T-cell (primary cell): ENCODE results near the gene ANKK1. TPM values are rescaled to one million over a fixed set of nuclear protein-coding genes. Genes with fewer than 3 reads are reported as not detected.

Source experiments
- ATAC-seq, 4 experiments: fragments of 200-7000 bp in 3 of 4; fragments of 150-1000 bp in 1 of 4; cut with Tn5 transposase; replicated peaks in 1 of 4; 1 replicate in 3 of 4; 2 replicates in 1 of 4; pipeline ENCODE4 v1.10.0; 2021; ENCODE audit warnings: moderate library complexity in 3 of 4, mild to moderate bottlenecking in 2 of 4, moderate number of reproducible peaks in 1 of 4
- CTCF ChIA-PET, 2 donors: fragments of 300-600 bp; sonication (Branson Sonifier 250); formaldehyde crosslinking; loops; one replicate each; lab custom pipeline; 2022; ENCODE audit warnings: antibody characterized with exemption in 2 of 2; lab: Charles Lee
- POLR2A ChIA-PET, 2 donors: fragments of 300-600 bp; sonication (Branson Sonifier 250); formaldehyde crosslinking; loops; one replicate each; lab custom pipeline; 2022; ENCODE audit warnings: antibody characterized with exemption in 2 of 2; lab: Charles Lee
- DNase-seq, 35 experiments: peaks; one replicate each; pipeline versions ENCODE4 v3.0.0 to v3.0.0-alpha.2; 2013 to 2023
- H3K27ac ChIP-seq: one replicate; pipeline ENCODE4 v1.5.1; 2013; ENCODE audit warnings: low read length
- H3K27me3 ChIP-seq, 2 experiments: replicated peaks in 1 of 2; 1 replicate in 1 of 2; 2 replicates in 1 of 2; pipeline versions ENCODE4 v1.6.1 to v1.7.0; 2013; ENCODE audit warnings: low read length in 1 of 2, mixed read lengths in 1 of 2; ENCODE audit not compliant: control insufficient read depth in 2 of 2, insufficient read depth in 2 of 2; ENCODE audit errors: extremely low read depth in 1 of 2
- H3K36me3 ChIP-seq, 2 donors: 1 replicate in 1 of 2; 2 replicates in 1 of 2; pipeline versions ENCODE4 v1.6.1 to v1.7.0; 2013; ENCODE audit warnings: low read length in 1 of 2; ENCODE audit not compliant: control insufficient read depth in 2 of 2, insufficient read depth in 1 of 2; ENCODE audit errors: extremely low read depth in 1 of 2
- H3K4me1 ChIP-seq, 2 experiments: 1 replicate in 1 of 2; 2 replicates in 1 of 2; pipeline versions ENCODE4 v1.6.1 to v1.7.0; 2013; ENCODE audit warnings: low read length in 2 of 2, mixed read lengths in 1 of 2; ENCODE audit not compliant: insufficient read depth in 2 of 2, control insufficient read depth in 1 of 2; ENCODE audit errors: extremely low read depth in 1 of 2
- H3K4me3 ChIP-seq, 2 donors: 1 replicate in 1 of 2; 2 replicates in 1 of 2; pipeline versions ENCODE4 v1.5.1 to v1.7.0; 2013; ENCODE audit warnings: mild to moderate bottlenecking in 2 of 2, low read length in 1 of 2, moderate library complexity in 1 of 2; ENCODE audit not compliant: control insufficient read depth in 1 of 2; ENCODE audit errors: extremely low read depth in 1 of 2
- H3K9me3 ChIP-seq: 2 replicates; pipeline ENCODE4 v1.7.0; 2013
- H3K27ac Mint-ChIP-seq, 2 donors: one replicate each; pipeline ENCODE4 v1.8.0; 2020 to 2021; ENCODE audit warnings: mild to moderate bottlenecking in 2 of 2, mixed read lengths in 2 of 2
- H3K27me3 Mint-ChIP-seq, 2 donors: one replicate each; pipeline ENCODE4 v1.8.0; 2021 to 2022; ENCODE audit warnings: mixed read lengths in 2 of 2
- H3K36me3 Mint-ChIP-seq: one replicate; pipeline ENCODE4 v1.8.0; 2021; ENCODE audit warnings: mixed read lengths
- H3K4me1 Mint-ChIP-seq, 3 donors: one replicate each; pipeline ENCODE4 v1.8.0; 2020 to 2022; ENCODE audit warnings: mixed read lengths in 3 of 3, mild to moderate bottlenecking in 1 of 3
- H3K4me3 Mint-ChIP-seq, 3 donors: one replicate each; pipeline ENCODE4 v1.8.0; 2020 to 2022; ENCODE audit warnings: mild to moderate bottlenecking in 3 of 3, mixed read lengths in 3 of 3, moderate library complexity in 3 of 3
- H3K9me3 Mint-ChIP-seq, 3 donors: one replicate each; pipeline ENCODE4 v1.8.0; 2020 to 2022; ENCODE audit warnings: mixed read lengths in 3 of 3
- WGBS: methylation state at CpG from one replicate; pipeline ENCODE4 v1.1.5; 2013; ENCODE audit warnings: missing lambda C conversion rate; ENCODE audit not compliant: insufficient coverage; 5-methylcytosine and 5-hydroxymethylcytosine counted together
- total RNA-seq, 35 experiments: library from RNA in 6 of 35; stranded (reverse) in 6 of 35; fragments of 120-200 nt in 1 of 35; gene quantifications; one replicate each; pipeline versions ENCODE4 v1.2.1 to v1.2.4 and lab custom pipeline; 2013 to 2026

Gene ANKK1, protein sequence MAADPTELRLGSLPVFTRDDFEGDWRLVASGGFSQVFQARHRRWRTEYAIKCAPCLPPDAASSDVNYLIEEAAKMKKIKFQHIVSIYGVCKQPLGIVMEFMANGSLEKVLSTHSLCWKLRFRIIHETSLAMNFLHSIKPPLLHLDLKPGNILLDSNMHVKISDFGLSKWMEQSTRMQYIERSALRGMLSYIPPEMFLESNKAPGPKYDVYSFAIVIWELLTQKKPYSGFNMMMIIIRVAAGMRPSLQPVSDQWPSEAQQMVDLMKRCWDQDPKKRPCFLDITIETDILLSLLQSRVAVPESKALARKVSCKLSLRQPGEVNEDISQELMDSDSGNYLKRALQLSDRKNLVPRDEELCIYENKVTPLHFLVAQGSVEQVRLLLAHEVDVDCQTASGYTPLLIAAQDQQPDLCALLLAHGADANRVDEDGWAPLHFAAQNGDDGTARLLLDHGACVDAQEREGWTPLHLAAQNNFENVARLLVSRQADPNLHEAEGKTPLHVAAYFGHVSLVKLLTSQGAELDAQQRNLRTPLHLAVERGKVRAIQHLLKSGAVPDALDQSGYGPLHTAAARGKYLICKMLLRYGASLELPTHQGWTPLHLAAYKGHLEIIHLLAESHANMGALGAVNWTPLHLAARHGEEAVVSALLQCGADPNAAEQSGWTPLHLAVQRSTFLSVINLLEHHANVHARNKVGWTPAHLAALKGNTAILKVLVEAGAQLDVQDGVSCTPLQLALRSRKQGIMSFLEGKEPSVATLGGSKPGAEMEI
- 1 to 10 TPM; 1.2 to 4.6 (median 3.3) TPM for total RNA-seq
- total RNA-seq (2013): 0.72 TPM
- 0.08 to 6.7 (median 2.2) reads per million in 29 experiments for total RNA-seq (lab: John Stamatoyannopoulos, UW)

DNA sequence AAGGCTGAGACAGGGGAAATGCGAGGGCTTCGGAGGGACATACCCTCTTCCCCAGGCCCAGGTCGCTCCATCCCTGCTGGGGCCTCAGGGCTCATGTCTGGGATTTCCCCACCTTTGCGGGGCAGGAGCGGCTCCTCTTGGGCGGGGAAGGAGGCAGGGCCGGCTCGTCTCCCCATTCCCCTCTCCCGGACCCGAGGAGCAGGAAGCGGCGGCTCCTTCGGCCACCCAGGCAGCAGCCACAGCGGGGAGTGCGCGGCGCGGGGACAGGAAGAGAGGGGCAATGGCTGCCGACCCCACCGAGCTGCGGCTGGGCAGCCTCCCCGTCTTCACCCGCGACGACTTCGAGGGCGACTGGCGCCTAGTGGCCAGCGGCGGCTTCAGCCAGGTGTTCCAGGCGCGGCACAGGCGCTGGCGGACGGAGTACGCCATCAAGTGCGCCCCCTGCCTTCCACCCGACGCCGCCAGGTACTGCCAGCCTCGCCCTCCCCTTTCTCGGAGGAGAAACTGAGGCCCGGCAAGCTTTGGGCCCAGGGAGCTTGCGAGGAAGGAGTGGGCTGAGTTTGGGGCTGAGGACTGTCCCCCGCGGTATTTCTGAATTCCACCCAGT lies at the start of gene ANKK1:
ANKK1 (plus strand) TSS at position 175 of the 607 bp plus-strand sequence; CDS start at position 281, 106 bp downstream.
- peaks cover 22% of the 10 kb centered on the region for H3K36me3 Mint-ChIP-seq
- Histone ChIP-seq H3K9me3 (no peaks in the 10 kb centered on the region), H3K4me1 (peaks cover 0 to 9% of the 10 kb centered on the region in 2 experiments), H3K36me3 (no peaks in the 10 kb centered on the region), H3K4me3 (no peak within 1 kb of the TSS), H3K27me3 (peaks cover 4 to 32% of the 10 kb centered on the region in 2 experiments), H3K27ac (no peak within 1 kb of the TSS)
- H3K4me1 Mint-ChIP-seq: no peaks in the 10 kb centered on the region
- H3K27ac Mint-ChIP-seq: no peak within 1 kb of the TSS
- DNase-seq (no peak), ATAC-seq (no peak)
- peaks cover 3 to 5% of the 10 kb centered on the region in 2 donors for H3K27me3 Mint-ChIP-seq
- POLR2A ChIA-PET: no interaction called here
- no peak within 1 kb of the TSS for H3K4me3 Mint-ChIP-seq
- CTCF ChIA-PET: no interaction called here
- 16% methylated on average over 41 of the region's 46 CpGs for WGBS
- H3K9me3 Mint-ChIP-seq: peaks cover 0 to 4% (median 0%) of the 10 kb centered on the region in 3 donors

DNA sequence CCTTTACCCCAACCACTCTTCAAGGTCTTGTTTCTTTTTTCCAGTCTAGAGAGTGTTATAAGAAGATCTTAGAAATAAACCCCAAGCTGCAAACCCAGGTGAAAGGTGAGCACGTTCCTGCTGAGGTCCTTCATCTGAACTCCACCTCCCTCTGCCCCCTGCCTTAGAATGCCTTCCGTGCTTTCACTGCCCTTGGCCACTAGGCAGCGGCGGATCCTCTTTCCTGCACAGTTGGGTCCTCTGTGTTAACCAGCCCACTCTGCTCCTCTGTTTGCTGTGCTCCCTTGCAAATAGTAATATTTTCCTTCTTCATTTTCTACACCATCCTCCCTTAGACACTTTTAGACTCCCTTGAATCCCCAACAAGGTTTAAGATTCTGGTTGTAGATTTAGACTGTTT lies 48.8 kb upstream of the ANKK1 start:
- Histone ChIP-seq H3K27me3 (no peaks in the 10 kb centered on the region), H3K9me3 (no peaks in the 10 kb centered on the region), H3K4me3 (no peak overlapping the region), H3K27ac (no peak overlapping the region), H3K4me1 (no peaks in the 10 kb centered on the region), H3K36me3 (peaks cover 0 to 72% of the 10 kb centered on the region in 2 donors)
- H3K4me3 Mint-ChIP-seq: no peak overlapping the region
- H3K27me3 Mint-ChIP-seq: no peaks in the 10 kb centered on the region
- 93% methylated on average over 2 of the region's 4 CpGs for WGBS
- H3K27ac Mint-ChIP-seq: no peak overlapping the region
- no peak for DNase-seq
- POLR2A ChIA-PET: no interaction called here
- H3K9me3 Mint-ChIP-seq: no peaks in the 10 kb centered on the region
- peaks cover 87% of the 10 kb centered on the region for H3K36me3 Mint-ChIP-seq
- CTCF ChIA-PET: no interaction called here
- no peak for ATAC-seq
- no peaks in the 10 kb centered on the region for H3K4me1 Mint-ChIP-seq

DNA sequence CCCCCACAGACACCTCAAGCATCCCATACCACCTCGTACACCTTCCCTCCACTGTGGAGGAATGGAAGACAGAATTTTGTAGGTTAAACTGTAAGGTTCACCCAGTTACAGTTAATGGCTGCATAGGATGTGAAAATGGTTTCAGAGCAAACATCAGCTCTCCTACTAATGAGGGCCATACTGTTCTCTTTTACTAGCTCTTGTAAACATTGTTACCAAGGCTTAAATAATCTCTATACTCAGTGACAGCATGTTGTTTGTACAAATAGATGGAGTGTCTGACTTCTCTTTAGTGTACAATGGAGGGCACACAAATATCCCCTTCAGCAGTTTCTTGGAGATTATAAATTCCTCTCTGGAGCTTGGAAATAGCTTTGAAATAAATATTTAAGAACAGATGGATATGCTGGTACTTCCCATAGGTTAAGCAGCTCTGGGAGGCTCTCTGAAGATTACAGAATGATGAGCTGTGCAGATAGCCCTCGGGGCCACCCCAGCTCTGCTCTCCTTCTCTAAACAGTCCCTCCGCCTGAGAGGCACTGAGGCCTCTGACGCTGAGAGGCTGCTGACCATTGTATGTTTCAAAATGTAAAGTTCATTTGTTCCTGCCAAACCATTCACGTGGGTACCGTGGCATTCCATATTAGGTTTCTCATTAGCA lies 47.5 kb upstream of the ANKK1 start:
- Histone ChIP-seq H3K9me3 (no peaks in the 10 kb centered on the region), H3K36me3 (peaks cover 0 to 72% of the 10 kb centered on the region in 2 donors), H3K27me3 (no peaks in the 10 kb centered on the region), H3K4me1 (no peaks in the 10 kb centered on the region), H3K27ac (no peak overlapping the region), H3K4me3 (no peak overlapping the region)
- CTCF ChIA-PET: interaction anchor here in 1 of 2 donors (0.5 kb wide), 1 partner anchor 1229 kb away, joined by 3 read pairs; no protein-coding TSS in a partner anchor
- H3K9me3 Mint-ChIP-seq: no peaks in the 10 kb centered on the region
- DNase-seq: no peak
- H3K4me1 Mint-ChIP-seq: no peaks in the 10 kb centered on the region
- POLR2A ChIA-PET: no interaction called here
- peaks cover 84% of the 10 kb centered on the region for H3K36me3 Mint-ChIP-seq
- no peaks in the 10 kb centered on the region for H3K27me3 Mint-ChIP-seq
- H3K4me3 Mint-ChIP-seq: no peak overlapping the region
- WGBS: 80% methylated on average over 2 of the region's 6 CpGs
- ATAC-seq: no peak
- no peak overlapping the region for H3K27ac Mint-ChIP-seq

DNA sequence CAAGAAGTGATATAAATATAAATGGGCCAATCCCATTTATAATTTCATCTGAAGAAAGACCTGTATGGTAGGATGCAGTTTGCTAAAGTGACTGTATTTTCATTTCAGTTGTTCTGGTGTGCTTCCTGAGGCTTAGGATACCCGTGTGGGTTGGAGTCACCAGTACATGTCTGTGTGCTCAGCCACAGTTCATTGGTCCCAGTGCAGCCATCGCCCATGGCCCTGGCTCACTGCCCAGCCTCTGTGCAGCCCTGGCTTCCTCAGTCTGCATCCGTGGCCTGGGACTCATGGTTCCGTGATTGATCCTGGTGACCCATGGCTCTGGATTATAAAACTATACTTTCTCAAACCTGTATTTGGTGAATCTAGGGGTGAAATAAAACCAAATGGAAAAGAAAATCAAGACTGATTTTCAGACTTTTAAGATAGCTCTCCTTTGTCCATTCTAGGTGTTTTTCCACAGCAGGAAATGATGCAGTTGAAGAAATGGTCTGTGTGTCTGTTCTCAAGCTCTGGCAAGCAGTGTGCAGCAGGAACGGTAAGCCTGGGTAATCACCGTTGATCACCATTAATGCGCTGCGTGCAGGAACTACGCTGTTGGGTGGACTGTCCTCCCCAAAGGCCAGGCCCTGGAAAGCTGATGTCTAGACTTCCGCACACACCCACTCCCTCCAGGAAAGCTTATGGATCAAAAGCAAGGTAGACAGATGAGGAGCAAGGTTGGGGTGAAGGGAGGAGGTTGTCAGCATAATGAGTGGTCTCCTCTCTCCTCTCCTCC lies 46.0 kb upstream of the ANKK1 start:
- no peaks in the 10 kb centered on the region for H3K4me1 Mint-ChIP-seq
- H3K9me3 Mint-ChIP-seq: no peaks in the 10 kb centered on the region
- no peak overlapping the region for H3K4me3 ChIP-seq
- H3K27me3 Mint-ChIP-seq: no peaks in the 10 kb centered on the region
- peaks cover 80% of the 10 kb centered on the region for H3K36me3 Mint-ChIP-seq
- POLR2A ChIA-PET: no interaction called here
- WGBS: 100% methylated on average over 1 of the region's 10 CpGs
- CTCF ChIA-PET: interaction anchor here in 1 of 2 donors (1.0 kb wide), 1 partner anchor 1063 kb away, joined by 3 read pairs; no protein-coding TSS in a partner anchor
- no peaks in the 10 kb centered on the region for H3K27me3 ChIP-seq
- H3K9me3 ChIP-seq: no peaks in the 10 kb centered on the region
- no peak overlapping the region for H3K27ac Mint-ChIP-seq
- no peaks in the 10 kb centered on the region for H3K4me1 ChIP-seq
- ATAC-seq (no peak), DNase-seq (no peak)
- no peak overlapping the region for H3K4me3 Mint-ChIP-seq
- no peak overlapping the region for H3K27ac ChIP-seq
- peaks cover 0 to 71% of the 10 kb centered on the region in 2 donors for H3K36me3 ChIP-seq

DNA sequence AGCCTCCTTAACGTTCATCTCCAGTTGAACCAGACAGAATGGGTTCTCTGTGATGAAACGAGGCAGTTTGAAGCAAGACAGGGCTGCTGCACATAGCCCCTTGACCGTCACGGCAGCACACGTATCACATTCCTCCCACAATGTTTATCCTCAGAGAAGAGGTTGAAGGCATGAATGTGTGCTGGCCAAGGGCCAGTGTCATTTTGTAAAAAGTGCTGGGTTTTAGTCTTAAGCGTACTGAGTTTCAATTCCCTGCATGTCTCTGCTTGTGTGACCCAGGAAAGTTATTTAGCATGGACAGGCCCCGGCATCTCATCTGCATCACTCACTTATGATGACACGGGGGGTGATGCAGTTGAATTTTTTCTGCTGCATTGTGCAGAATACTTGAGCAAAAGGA lies 41.6 kb upstream of the ANKK1 start:
- H3K27me3 Mint-ChIP-seq: no peaks in the 10 kb centered on the region
- H3K4me3 ChIP-seq: no peak overlapping the region
- peaks cover 0 to 60% of the 10 kb centered on the region in 2 donors for H3K36me3 ChIP-seq
- WGBS: 88% methylated on average over 4 of the region's 8 CpGs
- DNase-seq: no peak
- H3K27me3 ChIP-seq: no peaks in the 10 kb centered on the region
- H3K4me3 Mint-ChIP-seq: no peak overlapping the region
- no peaks in the 10 kb centered on the region for H3K9me3 Mint-ChIP-seq
- H3K27ac Mint-ChIP-seq: no peak overlapping the region
- H3K4me1 Mint-ChIP-seq: no peaks in the 10 kb centered on the region
- no peaks in the 10 kb centered on the region for H3K4me1 ChIP-seq
- ChIA-PET POLR2A (no interaction called here), CTCF (interaction anchor here in 1 of 2 donors (0.6 kb wide), 1 partner anchor 424 kb away, joined by 4 read pairs; no protein-coding TSS in a partner anchor)
- peaks cover 76% of the 10 kb centered on the region for H3K36me3 Mint-ChIP-seq
- no peak for ATAC-seq
- no peak overlapping the region for H3K27ac ChIP-seq
- no peaks in the 10 kb centered on the region for H3K9me3 ChIP-seq
